Neural progenitor cell (in vitro differentiated cells): ENCODE data around the gene UBAC1. TPM values are rescaled to one million over a fixed set of nuclear protein-coding genes. Genes with fewer than 3 reads are reported as not detected.
A peak's percentile ranks its signal among the peaks of the same experiment; 100 is the strongest.
"Not testable (repeated sequence)": the region's sequence is repeated elsewhere in the genome, so short reads cannot be mapped to it uniquely, and the experiment has no call there.

Experiments used
- DNase-seq: peaks from one replicate; pipeline ENCODE4 v3.0.0-alpha.2; 2016; ENCODE audit warnings: low spot score
- H2AFZ ChIP-seq: fragments of 200-600 bp; sonication (generic); replicated peaks from 2 replicates; pipeline ENCODE4 v1.6.1; 2016; ENCODE audit warnings: antibody characterized with exemption
- H3F3A ChIP-seq: fragments of 200-600 bp; sonication (generic); 2 replicates; pipeline ENCODE4 v1.6.1; 2016; ENCODE audit warnings: antibody characterized with exemption, low read depth
- H3K27ac ChIP-seq: fragments of 200-600 bp; sonication (generic); 2 replicates; pipeline ENCODE4 v1.5.1; 2016; ENCODE audit warnings: mild to moderate bottlenecking
- H3K27me3 ChIP-seq: fragments of 200-600 bp; sonication (generic); 2 replicates; pipeline ENCODE4 v1.6.1; 2016; ENCODE audit warnings: mild to moderate bottlenecking, moderate library complexity
- H3K36me3 ChIP-seq: fragments of 200-600 bp; sonication (generic); 2 replicates; pipeline ENCODE4 v1.5.1; 2016
- H3K4me1 ChIP-seq: fragments of 200-600 bp; sonication (generic); 2 replicates; pipeline ENCODE4 v1.6.1; 2016; ENCODE audit warnings: mixed run types
- H3K4me2 ChIP-seq: fragments of 200-600 bp; sonication (generic); 2 replicates; pipeline ENCODE4 v1.6.1; 2016
- H3K4me3 ChIP-seq: fragments of 200-600 bp; sonication (generic); 2 replicates; pipeline ENCODE4 v1.5.1; 2016
- H3K79me2 ChIP-seq: fragments of 200-600 bp; sonication (generic); 2 replicates; pipeline ENCODE4 v1.6.1; 2016; ENCODE audit warnings: low read depth
- H3K9ac ChIP-seq: fragments of 200-600 bp; sonication (generic); 2 replicates; pipeline ENCODE4 v1.6.1; 2016
- H3K9me3 ChIP-seq: fragments of 200-600 bp; sonication (generic); 2 replicates; pipeline ENCODE4 v1.5.1; 2016; ENCODE audit warnings: low read depth
- H4K20me1 ChIP-seq: fragments of 200-600 bp; sonication (generic); 2 replicates; pipeline ENCODE4 v1.6.1; 2016; ENCODE audit warnings: low read depth
- H3K27ac Mint-ChIP-seq: 3 replicates; pipeline ENCODE4 v1.8.0; 2021; ENCODE audit warnings: mixed read lengths
- H3K27me3 Mint-ChIP-seq: 2 replicates; pipeline ENCODE4 v1.8.0; 2022; ENCODE audit warnings: low read depth, mild to moderate bottlenecking, inconsistent platforms, moderate library complexity, mixed read lengths; ENCODE audit not compliant: insufficient read depth
- H3K36me3 Mint-ChIP-seq: 3 replicates; pipeline ENCODE4 v1.8.0; 2021; ENCODE audit warnings: mixed read lengths
- H3K4me1 Mint-ChIP-seq: 3 replicates; pipeline ENCODE4 v1.8.0; 2021; ENCODE audit warnings: mixed read lengths
- H3K4me3 Mint-ChIP-seq: 3 replicates; pipeline ENCODE4 v1.8.0; 2021; ENCODE audit warnings: mild to moderate bottlenecking, moderate library complexity, mixed read lengths
- H3K9me3 Mint-ChIP-seq: 3 replicates; pipeline ENCODE4 v1.8.0; 2020; ENCODE audit warnings: mixed read lengths
- EZH2 ChIP-seq: fragments of 200-600 bp; sonication (generic); IDR thresholded peaks from 2 replicates; pipeline ENCODE4 v1.6.1; 2017; ENCODE audit warnings: antibody characterized with exemption, mild to moderate bottlenecking, moderate library complexity
- EZH2phosphoT487 ChIP-seq: fragments of 200-600 bp; sonication (generic); IDR thresholded peaks from 2 replicates; pipeline ENCODE4 v1.6.1; 2017; ENCODE audit warnings: antibody characterized with exemption
- total RNA-seq: library from RNA; depleted of rRNA; stranded (reverse); fragments of >200 nt; gene quantifications from 2 replicates; pipeline ENCODE4 v1.2.3, GENCODE V29; 2015; ENCODE audit warnings: low replicate concordance
- TF ChIP-seq, protein P1 (sequence below): fragments of 200-600 bp; sonication (generic); IDR thresholded peaks from 2 replicates; pipeline ENCODE4 v1.5.1; 2017; ENCODE audit warnings: antibody characterized with exemption, mild to moderate bottlenecking

UBAC1 gene
- total RNA-seq, 1 donor from 2014 or later: 66.0 TPM

DNA sequence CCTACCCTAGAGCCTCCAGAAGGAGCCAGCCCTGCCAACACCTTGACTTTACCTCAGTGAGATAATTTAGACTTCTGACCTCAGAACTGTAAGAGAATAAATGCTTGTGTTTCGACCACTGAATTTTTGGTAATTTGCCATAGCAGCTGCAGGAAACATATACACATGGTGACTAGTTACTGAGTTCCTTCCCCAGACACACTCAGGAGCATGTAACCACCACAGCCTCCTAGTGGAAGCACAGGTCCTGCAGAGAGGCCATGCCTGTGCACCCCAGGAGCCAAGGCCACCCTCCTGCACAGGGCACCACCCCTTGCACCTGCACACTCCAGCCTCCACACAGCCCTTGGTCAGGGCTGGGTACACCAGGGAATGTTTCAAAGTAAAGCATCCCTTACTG is 46.3 kb downstream of the UBAC1 start:
- Mint-ChIP-seq H3K4me1 (peaks cover 3% of the 10 kb centered on the region), H3K27me3 (peaks cover 4% of the 10 kb centered on the region), H3K4me3 (no peak overlapping the region), H3K36me3 (peaks cover 75% of the 10 kb centered on the region), H3K9me3 (peaks cover 78% of the 10 kb centered on the region), H3K27ac (no peak overlapping the region)
- no peak overlapping the region for H3K27ac ChIP-seq
- no peak for TF ChIP-seq EZH2phosphoT487
- TF ChIP-seq, protein P1, sequence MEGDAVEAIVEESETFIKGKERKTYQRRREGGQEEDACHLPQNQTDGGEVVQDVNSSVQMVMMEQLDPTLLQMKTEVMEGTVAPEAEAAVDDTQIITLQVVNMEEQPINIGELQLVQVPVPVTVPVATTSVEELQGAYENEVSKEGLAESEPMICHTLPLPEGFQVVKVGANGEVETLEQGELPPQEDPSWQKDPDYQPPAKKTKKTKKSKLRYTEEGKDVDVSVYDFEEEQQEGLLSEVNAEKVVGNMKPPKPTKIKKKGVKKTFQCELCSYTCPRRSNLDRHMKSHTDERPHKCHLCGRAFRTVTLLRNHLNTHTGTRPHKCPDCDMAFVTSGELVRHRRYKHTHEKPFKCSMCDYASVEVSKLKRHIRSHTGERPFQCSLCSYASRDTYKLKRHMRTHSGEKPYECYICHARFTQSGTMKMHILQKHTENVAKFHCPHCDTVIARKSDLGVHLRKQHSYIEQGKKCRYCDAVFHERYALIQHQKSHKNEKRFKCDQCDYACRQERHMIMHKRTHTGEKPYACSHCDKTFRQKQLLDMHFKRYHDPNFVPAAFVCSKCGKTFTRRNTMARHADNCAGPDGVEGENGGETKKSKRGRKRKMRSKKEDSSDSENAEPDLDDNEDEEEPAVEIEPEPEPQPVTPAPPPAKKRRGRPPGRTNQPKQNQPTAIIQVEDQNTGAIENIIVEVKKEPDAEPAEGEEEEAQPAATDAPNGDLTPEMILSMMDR: no peak
- TF ChIP-seq EZH2: no peak
- no peaks in the 10 kb centered on the region for H4K20me1 ChIP-seq
- H3K9ac ChIP-seq: no peak overlapping the region
- peaks cover 41% of the 10 kb centered on the region for H3K9me3 ChIP-seq
- H3K36me3 ChIP-seq: peaks cover 39% of the 10 kb centered on the region
- H3F3A ChIP-seq: peaks cover 22% of the 10 kb centered on the region
- H3K27me3 ChIP-seq: no peaks in the 10 kb centered on the region
- no peak for DNase-seq
- H3K4me2 ChIP-seq: no peak overlapping the region
- H3K4me3 ChIP-seq: no peak overlapping the region
- H3K4me1 ChIP-seq: no peaks in the 10 kb centered on the region
- peaks cover 11% of the 10 kb centered on the region for H3K79me2 ChIP-seq
- H2AFZ ChIP-seq: no peak overlapping the region

GRCh38 chr9:135911233-135911632 is 49.9 kb downstream of the UBAC1 start:
- Histone ChIP-seq H3K36me3 (peaks cover 29% of the 10 kb centered on the region), H3F3A (peaks cover 21% of the 10 kb centered on the region), H3K9me3 (peaks cover 13% of the 10 kb centered on the region), H3K79me2 (peaks cover 37% of the 10 kb centered on the region)
- not testable (repeated sequence) for H3K4me3 ChIP-seq, H2AFZ ChIP-seq, H3K27me3 ChIP-seq, H3K9ac ChIP-seq, H3K4me3 Mint-ChIP-seq, H3K4me1 ChIP-seq, H3K4me2 ChIP-seq, H3K27ac ChIP-seq, H4K20me1 ChIP-seq, H3K27ac Mint-ChIP-seq, H3K27me3 Mint-ChIP-seq, DNase-seq
- Mint-ChIP-seq H3K36me3 (peaks cover 68% of the 10 kb centered on the region), H3K4me1 (peaks cover 15% of the 10 kb centered on the region), H3K9me3 (peaks cover 61% of the 10 kb centered on the region)

DNA sequence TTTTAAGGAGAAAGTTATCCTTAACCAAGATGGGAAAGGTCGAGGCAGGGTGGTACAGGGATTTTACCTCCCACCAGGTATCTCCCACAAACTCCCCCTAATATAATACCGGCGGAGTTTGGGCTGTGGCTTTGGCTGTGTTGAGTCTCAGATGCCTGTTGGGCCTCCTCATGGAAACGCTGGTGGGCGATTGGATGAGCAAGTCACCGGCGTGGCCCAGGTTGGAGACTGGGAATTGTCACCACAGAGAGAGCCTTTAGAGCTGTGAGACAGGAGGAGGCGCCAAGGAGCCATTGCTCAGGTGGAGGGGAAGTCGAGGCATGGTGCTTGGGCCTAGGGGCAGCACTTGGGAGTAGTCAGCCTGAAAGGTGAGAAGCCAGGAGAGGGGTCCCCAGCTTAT is 50.4 kb downstream of the UBAC1 start:
- no peak overlapping the region for H3K4me3 Mint-ChIP-seq
- Histone ChIP-seq H3K4me3 (no peak overlapping the region), H3K79me2 (peaks cover 42% of the 10 kb centered on the region), H3K36me3 (peaks cover 24% of the 10 kb centered on the region), H3K27me3 (no peaks in the 10 kb centered on the region), H3K4me2 (no peak overlapping the region), H4K20me1 (peaks cover 8% of the 10 kb centered on the region), H3K4me1 (peaks cover 9% of the 10 kb centered on the region), H3F3A (peaks cover 16% of the 10 kb centered on the region), H3K27ac (no peak overlapping the region), H3K9ac (no peak overlapping the region), H3K9me3 (peaks cover 9% of the 10 kb centered on the region), H2AFZ (no peak overlapping the region)
- no peaks in the 10 kb centered on the region for H3K27me3 Mint-ChIP-seq
- H3K4me1 Mint-ChIP-seq: peaks cover 20% of the 10 kb centered on the region
- peaks cover 56% of the 10 kb centered on the region for H3K9me3 Mint-ChIP-seq
- no peak for DNase-seq
- TF ChIP-seq EZH2phosphoT487 (no peak), EZH2 (no peak)
- TF ChIP-seq, protein P1: no peak
- no peak overlapping the region for H3K27ac Mint-ChIP-seq
- peaks cover 68% of the 10 kb centered on the region for H3K36me3 Mint-ChIP-seq

DNA sequence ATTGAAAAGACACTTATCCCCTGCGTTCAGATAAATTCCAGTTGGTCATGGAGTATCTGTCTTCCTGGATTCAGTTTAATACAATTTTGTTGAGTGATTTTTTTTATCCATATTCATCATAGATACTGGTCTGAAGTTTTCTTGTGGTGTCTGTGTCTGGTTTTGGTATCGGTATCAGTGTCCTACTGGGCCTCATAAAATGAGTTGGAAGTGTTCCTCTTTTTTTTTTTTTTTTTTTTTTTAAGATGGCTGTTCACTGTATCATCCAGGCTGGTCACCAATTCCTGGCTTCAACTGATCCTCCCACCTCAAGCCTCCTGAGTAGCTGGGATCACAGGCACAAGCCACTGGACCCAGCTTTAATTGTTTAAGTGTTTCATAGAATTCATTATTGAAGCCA is 51.0 kb downstream of the UBAC1 start:
- H3K27me3 Mint-ChIP-seq: no peaks in the 10 kb centered on the region
- Histone ChIP-seq H3K4me3 (no peak overlapping the region), H3K9ac (no peak overlapping the region), H3K27me3 (no peaks in the 10 kb centered on the region), H3K36me3 (peaks cover 19% of the 10 kb centered on the region), H4K20me1 (peaks cover 13% of the 10 kb centered on the region), H3K4me2 (no peak overlapping the region), H3F3A (peaks cover 11% of the 10 kb centered on the region), H2AFZ (no peak overlapping the region), H3K79me2 (peaks cover 47% of the 10 kb centered on the region), H3K9me3 (peaks cover 3% of the 10 kb centered on the region), H3K4me1 (peaks cover 15% of the 10 kb centered on the region), H3K27ac (no peak overlapping the region)
- H3K4me1 Mint-ChIP-seq: peaks cover 25% of the 10 kb centered on the region
- TF ChIP-seq, protein P1: no peak
- no peak for TF ChIP-seq EZH2
- no peak for TF ChIP-seq EZH2phosphoT487
- H3K4me3 Mint-ChIP-seq: peak overlapping the region; percentile 62
- H3K27ac Mint-ChIP-seq: no peak overlapping the region
- H3K36me3 Mint-ChIP-seq: peaks cover 67% of the 10 kb centered on the region
- peaks cover 53% of the 10 kb centered on the region for H3K9me3 Mint-ChIP-seq
- no peak for DNase-seq
